KMS-11 (cell line): Measurements from ENCODE around the gene CKAP5.
A peak's percentile ranks its signal among the peaks of the same experiment; 100 is the strongest.

Experiments used
- H2AFZ ChIP-seq: fragments of 200-600 bp; sonication (generic); 2 replicates; pipeline ENCODE4 v1.6.1; 2016; ENCODE audit warnings: antibody characterized with exemption, mixed run types, low read depth
- H3K27ac ChIP-seq: fragments of 200-600 bp; sonication (generic); 2 replicates; pipeline ENCODE4 v1.6.1; 2016; ENCODE audit warnings: mild to moderate bottlenecking, mixed run types
- H3K27me3 ChIP-seq: fragments of 200-600 bp; sonication (generic); 2 replicates; pipeline ENCODE4 v1.6.1; 2017; ENCODE audit warnings: mild to moderate bottlenecking, low read depth, mixed run types, moderate library complexity; ENCODE audit not compliant: insufficient read depth
- H3K36me3 ChIP-seq: fragments of 200-600 bp; sonication (generic); 2 replicates; pipeline ENCODE4 v1.6.1; 2017; ENCODE audit warnings: mild to moderate bottlenecking, mixed run types; ENCODE audit not compliant: insufficient read depth
- H3K4me1 ChIP-seq: fragments of 200-600 bp; sonication (generic); 2 replicates; pipeline ENCODE4 v1.6.1; 2016; ENCODE audit warnings: mild to moderate bottlenecking, low read depth, mixed run types; ENCODE audit not compliant: poor library complexity, severe bottlenecking
- H3K4me2 ChIP-seq: fragments of 200-600 bp; sonication (generic); 2 replicates; pipeline ENCODE4 v1.7.0; 2016; ENCODE audit warnings: mild to moderate bottlenecking, mixed run types
- H3K4me3 ChIP-seq: fragments of 200-600 bp; sonication (generic); IDR thresholded peaks from 2 replicates; pipeline ENCODE4 v1.6.1; 2017; ENCODE audit warnings: low read depth, low read length, mixed read lengths; ENCODE audit not compliant: insufficient read depth
- H3K79me2 ChIP-seq: fragments of 200-600 bp; sonication (generic); 2 replicates; pipeline ENCODE4 v1.6.1; 2016; ENCODE audit warnings: low read depth, mixed run types; ENCODE audit not compliant: insufficient read depth
- H3K9ac ChIP-seq: fragments of 200-600 bp; sonication (generic); 2 replicates; pipeline ENCODE4 v1.6.1; 2016; ENCODE audit warnings: mild to moderate bottlenecking, mixed run types
- H4K20me1 ChIP-seq: fragments of 200-600 bp; sonication (generic); 2 replicates; pipeline ENCODE4 v1.6.1; 2016; ENCODE audit warnings: mild to moderate bottlenecking, mixed run types; ENCODE audit not compliant: insufficient read depth
- TF ChIP-seq, protein P1 (sequence below): fragments of 200-600 bp; sonication (generic); conservative IDR thresholded peaks from 2 replicates; pipeline ENCODE4 v1.6.1; 2017; ENCODE audit warnings: low read depth, mild to moderate bottlenecking, antibody characterized with exemption, low read length, moderate library complexity, mixed read lengths

The CKAP5 gene

GRCh38 chr11:46705070-46705688, 140.9 kb downstream of the CKAP5 start:
- peaks cover 13% of the 10 kb centered on the region for H3K4me1 ChIP-seq
- no peak overlapping the region for H3K4me3 ChIP-seq
- H3K9ac ChIP-seq = no peak overlapping the region
- no peaks in the 10 kb centered on the region for H4K20me1 ChIP-seq
- no peaks in the 10 kb centered on the region for H3K27me3 ChIP-seq
- no peak overlapping the region for H3K4me2 ChIP-seq
- H3K27ac ChIP-seq = no peak overlapping the region
- no peaks in the 10 kb centered on the region for H3K36me3 ChIP-seq
- no peak overlapping the region for H2AFZ ChIP-seq
- TF ChIP-seq, protein P1, sequence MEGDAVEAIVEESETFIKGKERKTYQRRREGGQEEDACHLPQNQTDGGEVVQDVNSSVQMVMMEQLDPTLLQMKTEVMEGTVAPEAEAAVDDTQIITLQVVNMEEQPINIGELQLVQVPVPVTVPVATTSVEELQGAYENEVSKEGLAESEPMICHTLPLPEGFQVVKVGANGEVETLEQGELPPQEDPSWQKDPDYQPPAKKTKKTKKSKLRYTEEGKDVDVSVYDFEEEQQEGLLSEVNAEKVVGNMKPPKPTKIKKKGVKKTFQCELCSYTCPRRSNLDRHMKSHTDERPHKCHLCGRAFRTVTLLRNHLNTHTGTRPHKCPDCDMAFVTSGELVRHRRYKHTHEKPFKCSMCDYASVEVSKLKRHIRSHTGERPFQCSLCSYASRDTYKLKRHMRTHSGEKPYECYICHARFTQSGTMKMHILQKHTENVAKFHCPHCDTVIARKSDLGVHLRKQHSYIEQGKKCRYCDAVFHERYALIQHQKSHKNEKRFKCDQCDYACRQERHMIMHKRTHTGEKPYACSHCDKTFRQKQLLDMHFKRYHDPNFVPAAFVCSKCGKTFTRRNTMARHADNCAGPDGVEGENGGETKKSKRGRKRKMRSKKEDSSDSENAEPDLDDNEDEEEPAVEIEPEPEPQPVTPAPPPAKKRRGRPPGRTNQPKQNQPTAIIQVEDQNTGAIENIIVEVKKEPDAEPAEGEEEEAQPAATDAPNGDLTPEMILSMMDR = no peak
- H3K79me2 ChIP-seq = peaks cover 22% of the 10 kb centered on the region

DNA sequence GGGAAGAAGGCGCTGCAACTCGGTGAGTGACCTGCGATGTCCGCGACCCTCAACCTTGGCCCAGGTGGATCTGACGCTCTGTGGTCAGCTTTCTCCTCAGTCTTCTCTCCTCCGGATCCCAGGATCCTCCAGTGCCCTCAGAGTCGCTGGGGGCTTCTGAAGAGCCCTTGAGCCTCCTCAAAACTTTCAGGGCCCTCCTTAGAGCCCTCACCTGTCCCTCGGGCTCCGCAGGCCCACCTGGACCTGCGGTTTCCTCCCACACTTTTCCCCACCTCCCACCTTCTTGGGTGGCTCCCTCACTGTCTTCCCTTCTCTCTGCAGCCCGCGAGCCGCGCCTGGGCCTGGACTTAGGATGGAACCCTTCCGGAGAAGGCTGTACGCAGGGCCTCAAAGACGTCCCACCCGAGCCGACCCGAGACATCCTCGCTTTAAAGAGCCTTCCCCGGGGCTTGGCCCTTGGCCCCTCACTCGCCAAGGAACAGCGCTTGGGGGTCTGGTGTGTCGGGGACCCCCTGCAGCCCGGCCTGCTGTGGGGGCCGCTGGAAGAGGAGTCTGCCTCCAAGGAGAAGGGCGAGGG, 144.9 kb downstream of the CKAP5 start:
- Histone ChIP-seq H3K79me2 (peaks cover 45% of the 10 kb centered on the region), H3K9ac (peak overlapping the region; percentile 75), H3K4me2 (peak overlapping the region; percentile 98), H3K27me3 (no peaks in the 10 kb centered on the region), H3K27ac (peak overlapping the region; percentile 52), H4K20me1 (no peaks in the 10 kb centered on the region), H3K4me1 (peaks cover 31% of the 10 kb centered on the region), H2AFZ (peak overlapping the region; percentile 76; the same call in 1 of the 2 replicates), H3K4me3 (no peak overlapping the region), H3K36me3 (no peaks in the 10 kb centered on the region)
- TF ChIP-seq, protein P1 = no peak

- Histone ChIP-seq H3K4me2 (peak within 1 kb of the TSS; percentile 98), H3K4me1 (peaks cover 31% of the 10 kb centered on the region), H3K9ac (peak within 1 kb of the TSS; percentile 75), H3K36me3 (no peaks in the 10 kb centered on the region), H4K20me1 (no peaks in the 10 kb centered on the region), H3K4me3 (no peak within 1 kb of the TSS), H3K79me2 (peaks cover 45% of the 10 kb centered on the region), H3K27ac (peak within 1 kb of the TSS; percentile 52), H3K27me3 (no peaks in the 10 kb centered on the region), H2AFZ (peak within 1 kb of the TSS; percentile 76)
- TF ChIP-seq, protein P1 = no peak
Measured at GRCh38 chr11:46700241-46701077, 145.6 kb downstream of the CKAP5 start, which contains the start of the genes ARHGAP1 and ZNF408. Gene ARHGAP1, minus strand, starts transcription at chr11:46700619. Its CDS starts 4,512 bp downstream, at chr11:46696107. Gene ZNF408, plus strand, starts transcription at chr11:46701031. Its CDS starts 17 bp downstream, at chr11:46701048.

- no peak overlapping the region for H3K27ac ChIP-seq
- no peak overlapping the region for H3K4me3 ChIP-seq
- H3K9ac ChIP-seq = no peak overlapping the region
- no peaks in the 10 kb centered on the region for H3K36me3 ChIP-seq
- no peak overlapping the region for H2AFZ ChIP-seq
- TF ChIP-seq, protein P1 = no peak
- H3K27me3 ChIP-seq = no peaks in the 10 kb centered on the region
- peaks cover 45% of the 10 kb centered on the region for H3K79me2 ChIP-seq
- no peak overlapping the region for H3K4me2 ChIP-seq
- H4K20me1 ChIP-seq = no peaks in the 10 kb centered on the region
- H3K4me1 ChIP-seq = peaks cover 31% of the 10 kb centered on the region
Measured at GRCh38 chr11:46698597-46698996, 147.5 kb downstream of the CKAP5 start.
